ENCODE data around the gene DCUN1D1. TPM values are rescaled to one million over a fixed set of nuclear protein-coding genes. Genes with fewer than 3 reads are reported as not detected.

The DCUN1D1 gene
- total RNA-seq, 1 experiment from 2014 or later, result 71.7 TPM

- Mint-ChIP-seq H3K4me3 (no peak overlapping the region), H3K27me3 (ENCODE audit: low read depth) (no peaks in the 10 kb centered on the region)
- H2BK5ac ChIP-seq (ENCODE audit: insufficient read length, low read length), result no peak overlapping the region
Observed at GRCh38 chr3:182957226-182957625, 23.1 kb downstream of the DCUN1D1 start.

More at GRCh38 chr3:182957226-182957625, 23.1 kb downstream of the DCUN1D1 start:
- H3K9me3 ChIP-seq (ENCODE audit: control insufficient read depth, low read depth, low read length), result no peaks in the 10 kb centered on the region
- H3T11ph ChIP-seq (ENCODE audit: low read length), result no peak overlapping the region
- no peak overlapping the region for H3K9ac ChIP-seq (ENCODE audit: extremely low read depth, insufficient read length, low read length)
- no peak for TF ChIP-seq CTCF (conservative IDR thresholded peaks at IDR 0.05)
- H2AK5ac ChIP-seq (ENCODE audit: insufficient read length, low read length), result no peak overlapping the region
- no peaks in the 10 kb centered on the region for H3K79me1 ChIP-seq (ENCODE audit: insufficient read depth, low read depth, low read length, poor library complexity, severe bottlenecking)
- H3K79me2 ChIP-seq (ENCODE audit: insufficient read depth, low read length), result no peaks in the 10 kb centered on the region
- 0 out of 2 replicates have a peak, but pooled peaks cover 5% of the 10 kb centered on the region for H3K4me1 ChIP-seq (ENCODE audit: insufficient read depth, low read length)
- no peak overlapping the region for H3K18ac ChIP-seq (ENCODE audit: insufficient read length, low read depth, low read length)
- H3K14ac ChIP-seq (ENCODE audit: insufficient read depth, low read length), result no peak overlapping the region
- Mint-ChIP-seq H3K27ac (no peak overlapping the region; a peak in 1 of 7 replicates), H3K36me3 (ENCODE audit: insufficient read depth in 1 of 3, low read depth in 3 of 3) (peaks cover 31 to 59% (median 58%) of the 10 kb centered on the region in 3 experiments), H3K4me1 (peaks cover 12 to 16% of the 10 kb centered on the region in 2 experiments), H3K9me3 (peaks cover 5 to 9% of the 10 kb centered on the region in 2 experiments; a peak in 3 of 5 replicates)
- H4K5ac ChIP-seq (ENCODE audit: insufficient read length, low read depth, low read length), result no peak overlapping the region
- no peak overlapping the region for H3K4ac ChIP-seq (ENCODE audit: low read depth, low read length)
- no peaks in the 10 kb centered on the region for H4K20me1 ChIP-seq (ENCODE audit: control insufficient read depth, insufficient read depth, insufficient read length)
- H3K27me3 ChIP-seq (ENCODE audit: insufficient read depth, low read length), result no peaks in the 10 kb centered on the region
- H4K8ac ChIP-seq (replicated peaks; ENCODE audit: insufficient read length, low read depth, low read length), result no peak overlapping the region
- H2AFZ ChIP-seq (ENCODE audit: low read length), result no peak overlapping the region
- no peak overlapping the region for H2BK20ac ChIP-seq (ENCODE audit: low read depth, low read length, poor library complexity, severe bottlenecking)
- no CpG with 5 or more reads among the region's 5 CpGs for WGBS (ENCODE audit: extremely low coverage, insufficient read length, low lambda C conversion rate)
- H2BK120ac ChIP-seq (ENCODE audit: low read depth, low read length, poor library complexity, severe bottlenecking), result no peak overlapping the region
- no peaks in the 10 kb centered on the region for H3K23me2 ChIP-seq (ENCODE audit: insufficient read length, low read depth, low read length, poor library complexity, severe bottlenecking)
- H3K4me2 ChIP-seq (ENCODE audit: insufficient read depth, insufficient read length, low read length), result no peak overlapping the region
- H2BK12ac ChIP-seq (ENCODE audit: insufficient read length, low read depth, low read length), result no peak overlapping the region
- H3K23ac ChIP-seq (ENCODE audit: insufficient read length, low read depth, low read length), result no peak overlapping the region
- no peak overlapping the region for H3K56ac ChIP-seq (ENCODE audit: insufficient read length, low read depth, low read length)
- no peak overlapping the region for H3K27ac ChIP-seq (ENCODE audit: insufficient read length, low read depth, low read length)
- no peak for DNase-seq
- no peak overlapping the region for H2BK15ac ChIP-seq (ENCODE audit: low read depth, low read length)
- no peak overlapping the region for H4K91ac ChIP-seq (ENCODE audit: insufficient read length, low read depth, low read length)
